GM20000 (cell line): Measurements from ENCODE around the gene POT1.
A peak's percentile ranks its signal among the peaks of the same experiment; 100 is the strongest.

ENCODE experiments used
- DNase-seq: peaks from one replicate; pipeline ENCODE4 v3.0.0; 2012; ENCODE audit warnings: low spot score
- CTCF ChIP-seq: IDR thresholded peaks from 2 replicates; pipeline ENCODE4 v1.5.1; 2012; ENCODE audit warnings: mild to moderate bottlenecking, control low read depth; ENCODE audit errors: extremely low read depth, missing control alignments

Gene POT1

GRCh38 chr7:124924906-124925305, 4.7 kb downstream of the POT1 start:
- DNase-seq = no peak
- TF ChIP-seq CTCF = no peak

DNA sequence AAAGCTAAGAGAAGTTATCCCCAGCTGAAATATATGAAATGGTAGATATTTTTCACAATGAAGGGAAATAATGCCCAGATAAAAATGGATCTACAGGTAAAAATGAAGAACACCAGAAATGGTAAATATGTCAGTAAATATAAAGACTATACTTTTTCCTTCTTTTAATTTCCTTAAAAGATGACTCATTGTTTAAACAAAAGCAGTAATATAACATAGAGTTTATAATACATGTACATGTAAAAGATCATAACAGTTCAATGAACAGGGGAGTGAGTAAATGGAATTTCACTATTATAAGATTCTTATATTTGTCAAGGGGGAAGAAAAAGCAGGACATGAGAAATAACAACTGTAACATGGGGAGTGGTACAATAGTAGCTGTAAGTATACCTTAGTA, 7.4 kb downstream of the POT1 start:
- DNase-seq = no peak
- no peak for TF ChIP-seq CTCF

GRCh38 chr7:124919841-124920240, 9.8 kb downstream of the POT1 start:
- no peak for TF ChIP-seq CTCF
- no peak for DNase-seq

DNA sequence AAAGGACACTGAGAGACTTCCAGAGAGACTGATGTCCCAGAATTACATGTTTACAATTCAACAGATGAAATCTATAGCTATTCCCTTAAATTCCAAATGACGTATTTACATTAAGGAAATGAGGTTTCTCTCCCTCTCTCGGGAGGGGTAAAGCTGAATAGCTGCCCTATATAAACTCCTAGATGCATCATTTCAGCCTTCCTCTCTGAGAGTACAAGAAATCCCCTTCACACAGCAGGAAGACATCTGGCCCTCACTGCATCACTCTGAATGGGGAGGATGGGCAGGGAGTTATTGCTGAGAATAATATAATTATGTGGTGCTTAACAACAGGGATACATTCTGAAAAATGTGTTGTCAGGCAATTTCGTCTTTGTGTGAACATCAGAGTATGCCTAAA, 11.0 kb downstream of the POT1 start:
- peak; percentile 15 for DNase-seq
- no peak for TF ChIP-seq CTCF

- DNase-seq = no peak
- TF ChIP-seq CTCF = no peak
These were observed 14.4 kb downstream of the POT1 start for GRCh38 chr7:124915242-124915641.

DNA sequence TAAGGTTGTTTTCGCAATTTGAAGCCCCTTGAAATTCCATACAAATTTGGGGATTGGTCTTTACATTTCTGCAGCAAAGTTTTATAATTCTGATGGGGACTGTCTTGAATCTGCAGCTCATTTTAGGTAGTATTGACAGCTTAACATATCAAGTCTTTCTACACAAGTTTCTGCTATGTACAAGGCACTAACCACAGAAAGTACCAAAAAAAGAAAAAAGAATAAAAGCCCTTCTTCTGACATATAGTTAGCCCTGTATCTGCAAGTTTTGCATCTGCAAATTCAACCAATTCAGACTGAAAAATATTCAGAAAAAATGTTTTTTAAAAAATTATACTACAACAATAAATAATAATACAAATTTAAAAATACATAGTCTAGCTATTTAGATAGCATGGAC, 15.3 kb downstream of the POT1 start:
- DNase-seq = peak; percentile 5
- no peak for TF ChIP-seq CTCF

DNA sequence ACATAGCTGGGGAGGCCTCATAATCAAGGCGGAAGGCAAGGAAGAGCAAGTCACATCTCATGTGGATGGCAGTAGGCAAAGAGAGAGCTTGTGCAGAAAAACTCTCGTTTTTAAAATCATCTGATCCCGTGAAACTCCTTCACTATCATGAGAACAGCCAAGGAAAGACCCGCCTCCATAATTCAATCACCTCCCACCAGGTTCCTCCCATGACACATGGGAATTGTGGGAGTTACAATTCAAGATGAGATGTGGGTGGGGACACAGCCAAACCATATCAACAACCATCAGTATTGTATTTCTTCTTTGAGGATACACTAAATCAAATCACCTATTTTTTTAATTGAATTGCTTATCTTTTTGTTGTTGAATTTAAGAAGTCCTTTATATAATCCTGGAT, 16.7 kb downstream of the POT1 start:
- no peak for DNase-seq
- no peak for TF ChIP-seq CTCF
